ENCODE results near the gene ZNF397. TPM values are rescaled to one million over a fixed set of nuclear protein-coding genes. Genes with fewer than 3 reads are reported as not detected.

Gene ZNF397
- total RNA-seq, 2 donors from 2014 or later: 13.7 to 26.7 TPM

- H3K27ac ChIP-seq: no peak overlapping the region
- WGBS, 2 donors: 91 to 96% methylated on average over 1 of the region's 1 CpG
- ATAC-seq (no peak), DNase-seq (no peak)
- intact Hi-C loops (cut with DNase I): no loop called here
- H3K4me1 ChIP-seq: peaks cover 17% of the 10 kb centered on the region
- H3K9me3 ChIP-seq: no peaks in the 10 kb centered on the region
- no peaks in the 10 kb centered on the region for H3K27me3 ChIP-seq
- TF ChIP-seq POLR2A (IDR thresholded peaks at IDR 0.05) (no peak), CTCF (IDR thresholded peaks at IDR 0.05) (no peak)
- H3K36me3 ChIP-seq (replicated peaks in 1 of 2; ENCODE audit: insufficient read depth in 1 of 2, low read depth in 2 of 2): peaks cover 3 to 5% of the 10 kb centered on the region in 2 donors
- no peak overlapping the region for H3K4me3 ChIP-seq
Observed at GRCh38 chr18:35239314-35239713, 1.5 kb upstream of the ZNF397 start.

- Histone ChIP-seq H3K27me3 (no peaks in the 10 kb centered on the region), H3K27ac (peak overlapping the region; percentile 85 to 98 (median 91)), H3K36me3 (replicated peaks in 1 of 2; ENCODE audit: insufficient read depth in 1 of 2, low read depth in 2 of 2) (peaks cover 3 to 19% of the 10 kb centered on the region in 2 donors), H3K4me3 (peak overlapping the region; percentile 67 to 87), H3K9me3 (no peaks in the 10 kb centered on the region), H3K4me1 (peaks cover 17% of the 10 kb centered on the region)
- no peak for ATAC-seq
- intact Hi-C loops (cut with DNase I): no loop called here
- 0 to 1% methylated on average over 5 of the region's 5 CpGs for WGBS, 2 donors
- TF ChIP-seq POLR2A (IDR thresholded peaks at IDR 0.05) (no peak), CTCF (IDR thresholded peaks at IDR 0.05) (no peak)
- DNase-seq: no peak
Observed at GRCh38 chr18:35241448-35241804, 592 bp downstream of the ZNF397 start.

GRCh38 chr18:35242426-35242825 is 1.6 kb downstream of the ZNF397 start:
- no peak for ATAC-seq
- Histone ChIP-seq H3K4me3 (no peak overlapping the region), H3K36me3 (replicated peaks in 1 of 2; ENCODE audit: insufficient read depth in 1 of 2, low read depth in 2 of 2) (peaks cover 3 to 19% of the 10 kb centered on the region in 2 donors), H3K4me1 (peaks cover 17% of the 10 kb centered on the region), H3K9me3 (no peaks in the 10 kb centered on the region), H3K27me3 (no peaks in the 10 kb centered on the region), H3K27ac (no peak overlapping the region)
- intact Hi-C loops (cut with DNase I): no loop called here
- DNase-seq: no peak
- 88 to 94% methylated on average over 6 of the region's 6 CpGs for WGBS, 2 donors
- TF ChIP-seq CTCF (IDR thresholded peaks at IDR 0.05) (no peak), POLR2A (IDR thresholded peaks at IDR 0.05) (no peak)

- Histone ChIP-seq H3K4me1 (peaks cover 17% of the 10 kb centered on the region), H3K27ac (no peak overlapping the region), H3K4me3 (no peak overlapping the region), H3K9me3 (no peaks in the 10 kb centered on the region), H3K27me3 (no peaks in the 10 kb centered on the region), H3K36me3 (replicated peaks in 1 of 2; ENCODE audit: insufficient read depth in 1 of 2, low read depth in 2 of 2) (peaks cover 3 to 26% of the 10 kb centered on the region in 2 donors)
- TF ChIP-seq CTCF (IDR thresholded peaks at IDR 0.05) (no peak), POLR2A (IDR thresholded peaks at IDR 0.05) (no peak)
- no peak for DNase-seq
- ATAC-seq: no peak
- WGBS, 2 donors: 93 to 99% methylated on average over 4 of the region's 4 CpGs
- intact Hi-C loops (cut with DNase I): no loop called here
Observed at GRCh38 chr18:35244671-35245070, 3.8 kb downstream of the ZNF397 start.

GRCh38 chr18:35245719-35246317 is 5.0 kb downstream of the ZNF397 start:
- Histone ChIP-seq H3K27ac (no peak overlapping the region), H3K36me3 (replicated peaks in 1 of 2; ENCODE audit: insufficient read depth in 1 of 2, low read depth in 2 of 2) (peaks cover 3 to 28% of the 10 kb centered on the region in 2 donors), H3K4me3 (no peak overlapping the region), H3K27me3 (no peaks in the 10 kb centered on the region), H3K9me3 (no peaks in the 10 kb centered on the region), H3K4me1 (peaks cover 13% of the 10 kb centered on the region)
- ATAC-seq (no peak), DNase-seq (no peak)
- 96 to 98% methylated on average over 4 of the region's 4 CpGs for WGBS, 2 donors
- intact Hi-C loops (cut with DNase I): no loop called here
- TF ChIP-seq POLR2A (IDR thresholded peaks at IDR 0.05): no peak
- TF ChIP-seq CTCF (IDR thresholded peaks at IDR 0.05): no peak
